ENCODE results near the gene SPTLC1.
"Not testable (repeated sequence)": the region's sequence is repeated elsewhere in the genome, so short reads cannot be mapped to it uniquely, and the experiment has no call there.

The SPTLC1 gene

DNA sequence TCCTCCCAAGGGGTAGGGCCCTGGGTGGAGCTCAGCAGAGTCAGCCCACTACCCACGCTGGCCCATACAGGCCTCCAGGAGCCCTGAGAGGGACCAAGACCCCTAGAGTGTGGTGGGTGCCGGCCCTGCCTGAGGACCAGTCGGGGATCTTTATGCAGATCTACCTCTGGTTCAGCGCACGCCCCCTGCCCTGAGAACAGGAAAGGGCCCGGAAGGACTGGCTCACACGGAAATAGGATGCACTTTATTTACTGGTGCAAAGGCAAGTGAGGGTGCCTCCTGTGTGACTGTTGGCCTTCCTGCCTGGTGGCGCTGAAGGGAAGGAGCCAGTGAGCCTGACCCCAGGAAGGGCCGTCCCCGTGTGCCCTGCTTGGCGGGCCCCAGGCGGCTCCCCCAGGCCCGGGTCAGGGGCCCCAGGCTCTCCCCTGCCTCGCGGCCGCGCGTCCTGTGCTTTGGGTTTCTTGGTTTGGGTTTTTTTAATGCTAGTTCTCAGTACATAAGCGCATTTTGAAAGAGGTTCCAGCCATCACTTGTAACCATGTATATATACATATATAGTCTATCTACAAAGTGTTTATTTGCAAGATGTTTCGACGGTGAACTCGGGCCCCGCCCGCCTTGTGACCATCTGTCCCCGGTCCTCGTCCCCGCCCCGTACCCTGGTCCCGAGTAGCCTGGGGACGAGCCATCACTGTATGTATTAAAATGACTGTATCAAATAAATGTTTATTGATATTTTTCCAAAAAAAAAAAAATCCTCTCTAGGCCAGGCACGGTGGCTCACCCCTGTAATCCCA lies 88.8 kb downstream of the SPTLC1 start:
- no peak overlapping the region for H3K4me3 ChIP-seq (ENCODE audit: low read depth, low read length)
- in situ Hi-C loops (cut with HindIII; ENCODE audit: low sequenced_read_pairs): no loop called here
- no peak for DNase-seq (ENCODE audit: low read depth, low spot score)
- TF ChIP-seq, protein P1, sequence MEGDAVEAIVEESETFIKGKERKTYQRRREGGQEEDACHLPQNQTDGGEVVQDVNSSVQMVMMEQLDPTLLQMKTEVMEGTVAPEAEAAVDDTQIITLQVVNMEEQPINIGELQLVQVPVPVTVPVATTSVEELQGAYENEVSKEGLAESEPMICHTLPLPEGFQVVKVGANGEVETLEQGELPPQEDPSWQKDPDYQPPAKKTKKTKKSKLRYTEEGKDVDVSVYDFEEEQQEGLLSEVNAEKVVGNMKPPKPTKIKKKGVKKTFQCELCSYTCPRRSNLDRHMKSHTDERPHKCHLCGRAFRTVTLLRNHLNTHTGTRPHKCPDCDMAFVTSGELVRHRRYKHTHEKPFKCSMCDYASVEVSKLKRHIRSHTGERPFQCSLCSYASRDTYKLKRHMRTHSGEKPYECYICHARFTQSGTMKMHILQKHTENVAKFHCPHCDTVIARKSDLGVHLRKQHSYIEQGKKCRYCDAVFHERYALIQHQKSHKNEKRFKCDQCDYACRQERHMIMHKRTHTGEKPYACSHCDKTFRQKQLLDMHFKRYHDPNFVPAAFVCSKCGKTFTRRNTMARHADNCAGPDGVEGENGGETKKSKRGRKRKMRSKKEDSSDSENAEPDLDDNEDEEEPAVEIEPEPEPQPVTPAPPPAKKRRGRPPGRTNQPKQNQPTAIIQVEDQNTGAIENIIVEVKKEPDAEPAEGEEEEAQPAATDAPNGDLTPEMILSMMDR (IDR thresholded peaks at IDR 0.05; ENCODE audit: low read depth, low read length): no peak

DNA sequence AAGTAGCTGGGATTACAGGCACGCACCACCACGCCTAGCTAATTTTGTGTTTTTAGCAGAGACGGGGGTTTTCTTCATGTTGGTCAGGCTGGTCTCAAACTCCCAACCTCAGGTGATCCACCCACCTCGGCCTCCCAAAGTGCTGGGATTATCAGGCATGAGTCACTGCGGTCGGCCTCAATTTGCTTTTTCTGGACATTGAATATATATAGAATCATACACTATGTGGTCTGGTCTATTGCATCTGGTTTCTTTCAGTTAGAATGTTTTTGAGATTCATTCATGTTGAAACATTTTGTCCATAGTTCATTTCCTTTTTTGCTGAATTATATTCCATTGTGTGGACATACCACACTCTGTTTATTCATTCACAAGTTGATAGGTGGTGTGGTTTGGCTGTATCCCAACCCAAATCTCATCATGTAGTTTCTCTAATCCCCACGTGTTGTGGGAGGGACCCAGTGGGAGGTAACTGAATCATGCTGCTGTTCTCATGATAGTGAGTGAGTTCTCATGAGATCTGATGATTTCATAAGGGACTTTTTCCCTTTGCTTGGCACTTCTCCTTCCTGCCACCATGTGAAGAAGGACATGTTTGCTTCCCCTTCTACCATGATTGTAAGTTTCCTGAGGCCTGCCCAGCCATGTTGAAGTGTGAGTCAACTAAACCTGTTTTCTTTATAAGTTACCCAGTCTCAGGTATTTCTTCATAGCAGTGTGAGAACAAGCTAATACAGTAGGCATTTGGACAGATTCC lies 93.2 kb downstream of the SPTLC1 start:
- peak; percentile 93 for DNase-seq (ENCODE audit: low read depth, low spot score)
- in situ Hi-C loops (cut with HindIII; ENCODE audit: low sequenced_read_pairs); H3K4me3 ChIP-seq (ENCODE audit: low read depth, low read length): not testable (repeated sequence)

DNA sequence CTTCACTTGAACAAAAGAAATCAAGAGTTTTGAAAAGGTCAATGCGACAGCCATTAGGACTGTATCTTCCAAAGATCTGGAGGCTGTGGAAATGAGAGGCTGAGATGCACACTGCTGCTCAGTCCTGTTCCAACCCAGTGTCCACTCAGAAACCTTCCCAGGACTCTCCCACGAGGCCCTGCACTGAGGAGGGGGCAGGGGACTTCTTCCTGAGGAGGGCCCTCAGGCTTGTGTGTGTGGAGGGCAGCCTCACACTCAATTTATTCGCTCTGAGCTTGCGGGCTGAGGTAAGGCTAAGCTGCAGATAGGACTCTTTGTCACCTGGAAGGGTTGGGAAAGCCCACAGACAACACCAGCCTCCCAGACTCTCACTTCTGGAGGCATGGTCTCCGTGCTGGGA lies 95.6 kb downstream of the SPTLC1 start:
- DNase-seq (ENCODE audit: low read depth, low spot score): no peak
- in situ Hi-C loops (cut with HindIII; ENCODE audit: low sequenced_read_pairs): no loop called here
- TF ChIP-seq, protein P1 (IDR thresholded peaks at IDR 0.05; ENCODE audit: low read depth, low read length): no peak
- H3K4me3 ChIP-seq (ENCODE audit: low read depth, low read length): no peak overlapping the region

DNA sequence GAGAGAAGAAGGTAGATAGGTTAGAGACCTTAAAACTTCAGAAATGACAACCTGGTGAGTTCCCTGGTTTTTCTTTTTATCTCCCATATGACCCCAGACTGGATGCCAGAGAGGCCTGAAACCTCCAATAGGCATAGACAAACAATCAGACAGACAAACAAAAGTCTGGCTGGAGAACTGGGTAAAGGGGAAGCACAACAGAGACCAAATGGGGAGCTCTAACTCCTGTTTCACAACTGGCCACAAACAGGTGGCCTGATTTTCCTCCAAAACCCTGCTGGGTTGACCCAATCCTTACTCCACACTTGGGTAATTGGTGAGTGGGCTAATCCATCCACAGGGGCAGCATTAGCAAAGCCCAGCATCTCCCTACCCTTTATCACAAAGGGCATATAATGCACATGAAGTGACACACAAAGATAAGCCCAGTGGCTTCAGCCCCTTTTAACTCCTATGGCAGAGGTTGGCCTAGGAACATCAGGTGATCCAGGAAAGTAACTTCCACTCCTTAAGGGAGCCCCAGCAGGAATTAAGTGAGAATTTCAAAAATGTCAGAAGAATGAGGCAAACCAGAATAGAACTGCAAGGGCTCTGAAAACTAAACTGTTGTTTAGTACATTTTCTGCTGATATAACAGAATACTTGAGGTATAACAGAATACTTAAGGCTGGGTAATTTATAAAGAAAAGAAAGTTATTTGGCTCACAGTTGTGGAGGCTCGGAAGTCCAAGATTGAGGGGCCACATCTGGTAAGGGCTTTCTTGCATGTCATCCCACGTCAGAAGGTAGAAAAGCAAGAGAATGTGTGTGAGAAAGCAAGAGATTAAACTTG lies 104.3 kb downstream of the SPTLC1 start:
- in situ Hi-C loops (cut with HindIII; ENCODE audit: low sequenced_read_pairs): no loop called here
- H3K4me3 ChIP-seq (ENCODE audit: low read depth, low read length): no peak overlapping the region
- no peak for DNase-seq (ENCODE audit: low read depth, low spot score)
- TF ChIP-seq, protein P1 (IDR thresholded peaks at IDR 0.05; ENCODE audit: low read depth, low read length): no peak

DNA sequence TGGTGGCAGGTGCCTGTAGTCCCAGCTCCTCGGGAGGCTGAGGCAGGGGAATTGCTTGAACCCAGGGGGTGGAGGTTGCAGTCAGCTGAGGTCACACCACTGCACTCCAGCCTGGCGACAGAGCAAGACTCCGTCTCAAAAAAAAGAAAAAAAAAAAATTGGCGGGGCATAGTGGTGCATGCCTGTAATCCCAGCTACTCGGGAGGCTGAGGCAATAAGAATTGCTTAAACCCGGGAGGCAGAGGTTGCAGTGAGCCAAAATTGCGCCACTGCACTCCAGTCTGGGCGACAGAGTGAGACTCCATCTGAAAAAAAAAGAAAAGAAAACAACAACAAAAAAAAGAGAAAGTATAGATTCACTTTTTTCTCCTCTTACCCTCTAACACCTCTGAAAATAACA lies 105.0 kb downstream of the SPTLC1 start:
- in situ Hi-C loops (cut with HindIII; ENCODE audit: low sequenced_read_pairs); DNase-seq (ENCODE audit: low read depth, low spot score); H3K4me3 ChIP-seq (ENCODE audit: low read depth, low read length): not testable (repeated sequence)

DNA sequence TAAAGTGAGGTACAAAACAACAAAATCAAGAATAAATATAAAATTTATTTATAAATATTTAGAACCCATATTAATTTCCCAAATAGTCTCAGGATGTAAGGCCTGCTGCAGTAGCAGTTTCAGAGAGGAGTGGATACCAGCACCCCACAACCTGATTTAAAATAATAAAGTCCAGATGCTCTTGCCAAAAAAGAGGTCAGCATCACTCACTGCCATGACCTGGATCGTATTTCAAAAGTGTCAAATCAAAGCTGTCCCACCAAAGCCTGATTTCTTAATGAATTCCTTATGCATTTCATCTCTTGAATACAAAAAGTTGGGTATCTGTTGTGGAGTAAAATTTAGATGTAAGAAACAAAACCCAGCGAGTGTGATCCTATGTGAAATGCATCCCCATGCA lies 107.2 kb downstream of the SPTLC1 start:
- TF ChIP-seq, protein P1 (IDR thresholded peaks at IDR 0.05; ENCODE audit: low read depth, low read length): no peak
- no peak overlapping the region for H3K4me3 ChIP-seq (ENCODE audit: low read depth, low read length)
- DNase-seq (ENCODE audit: low read depth, low spot score): no peak
- in situ Hi-C loops (cut with HindIII; ENCODE audit: low sequenced_read_pairs): no loop called here

DNA sequence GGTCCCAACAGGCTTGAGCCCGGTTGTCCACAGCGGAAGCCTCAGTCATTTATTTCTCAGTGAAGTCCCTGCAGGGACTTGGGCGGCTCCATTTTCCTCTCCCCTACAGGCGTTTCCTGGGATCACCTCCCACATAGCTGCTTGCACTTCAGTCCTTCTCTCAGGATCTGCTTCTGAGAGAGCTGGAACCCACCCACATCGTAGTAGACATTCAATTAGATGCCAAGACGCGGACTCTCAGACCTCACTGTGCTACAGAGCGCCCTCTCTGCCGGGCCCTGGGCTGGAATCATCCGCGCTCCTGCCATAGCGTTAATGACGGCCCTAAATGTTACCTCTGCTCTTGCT lies 111.2 kb downstream of the SPTLC1 start:
- no peak overlapping the region for H3K4me3 ChIP-seq (ENCODE audit: low read depth, low read length)
- TF ChIP-seq, protein P1 (IDR thresholded peaks at IDR 0.05; ENCODE audit: low read depth, low read length): no peak
- in situ Hi-C loops (cut with HindIII; ENCODE audit: low sequenced_read_pairs): no loop called here
- no peak for DNase-seq (ENCODE audit: low read depth, low spot score)
